Eye (tissue), 1 donor: ENCODE data around the gene SMPDL3A.

Experiments
- DNase-seq: peaks from one replicate; pipeline ENCODE4 v3.0.0-alpha.2; 2015

Gene SMPDL3A

DNA sequence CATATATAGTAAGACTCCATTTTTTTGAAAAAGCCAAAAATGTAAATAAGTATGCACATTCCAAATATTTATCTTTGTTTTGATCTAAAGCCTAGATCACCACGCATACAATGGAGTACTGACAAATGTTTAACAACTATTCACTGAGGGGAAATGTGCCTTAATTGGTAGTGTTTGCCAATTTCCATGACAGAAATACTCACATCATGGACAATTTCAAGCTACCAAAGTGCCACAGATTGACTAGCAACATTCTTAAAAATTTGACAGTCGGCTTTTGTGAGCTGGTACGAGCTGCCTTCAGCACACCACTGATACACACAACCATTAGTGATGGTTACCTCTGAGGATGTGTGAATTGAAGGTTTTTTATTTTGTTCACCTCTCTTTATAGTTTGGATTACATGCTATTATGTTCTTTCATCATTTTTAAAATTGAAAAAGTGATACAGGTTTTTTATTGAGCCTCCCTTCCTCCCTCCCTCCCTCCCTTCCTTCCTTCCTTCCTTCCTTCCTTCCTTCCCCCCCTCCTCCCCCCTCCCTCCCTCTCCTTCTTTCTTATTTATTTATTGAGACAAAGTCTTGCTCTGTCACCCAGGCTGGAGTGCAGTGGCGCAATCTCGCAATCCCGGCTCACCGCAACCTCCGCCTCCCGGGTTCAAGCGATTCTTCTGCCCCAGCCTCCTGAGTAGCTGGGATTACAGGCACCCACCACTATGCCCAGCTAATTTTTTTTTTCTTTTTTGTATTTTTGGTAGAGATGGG, 19.2 kb downstream of the SMPDL3A start:
- no peak for DNase-seq

DNA sequence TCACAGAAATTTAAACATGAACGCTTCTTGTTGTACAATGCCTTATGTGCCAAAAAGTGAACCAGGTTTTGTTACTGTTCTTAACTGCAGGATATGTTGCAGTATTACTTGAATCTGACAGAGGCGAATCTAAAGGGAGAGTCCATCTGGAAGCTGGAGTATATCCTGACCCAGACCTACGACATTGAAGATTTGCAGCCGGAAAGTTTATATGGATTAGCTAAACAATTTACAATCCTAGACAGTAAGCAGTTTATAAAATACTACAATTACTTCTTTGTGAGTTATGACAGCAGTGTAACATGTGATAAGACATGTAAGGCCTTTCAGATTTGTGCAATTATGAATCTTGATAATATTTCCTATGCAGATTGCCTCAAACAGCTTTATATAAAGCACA, 19.9 kb downstream of the SMPDL3A start:
- DNase-seq: no peak

DNA sequence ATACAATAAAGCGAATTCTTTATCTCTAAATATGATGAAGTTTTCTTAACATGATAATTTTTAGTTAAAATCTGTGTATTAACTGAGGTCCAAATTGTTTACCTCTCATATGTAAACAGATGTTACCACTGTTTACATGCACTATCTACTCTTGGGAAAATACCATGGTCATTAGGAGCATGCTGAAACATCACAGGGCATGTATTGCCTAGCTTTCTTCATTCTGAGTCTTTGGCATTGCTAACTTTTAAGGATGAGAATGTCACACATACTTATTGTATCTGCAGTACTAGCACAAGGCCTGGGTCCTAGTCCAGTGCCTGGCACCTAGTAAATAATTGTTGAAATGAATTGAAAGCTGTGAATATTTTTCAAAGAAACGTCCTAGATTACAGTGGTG, 20.6 kb downstream of the SMPDL3A start:
- no peak for DNase-seq

DNA sequence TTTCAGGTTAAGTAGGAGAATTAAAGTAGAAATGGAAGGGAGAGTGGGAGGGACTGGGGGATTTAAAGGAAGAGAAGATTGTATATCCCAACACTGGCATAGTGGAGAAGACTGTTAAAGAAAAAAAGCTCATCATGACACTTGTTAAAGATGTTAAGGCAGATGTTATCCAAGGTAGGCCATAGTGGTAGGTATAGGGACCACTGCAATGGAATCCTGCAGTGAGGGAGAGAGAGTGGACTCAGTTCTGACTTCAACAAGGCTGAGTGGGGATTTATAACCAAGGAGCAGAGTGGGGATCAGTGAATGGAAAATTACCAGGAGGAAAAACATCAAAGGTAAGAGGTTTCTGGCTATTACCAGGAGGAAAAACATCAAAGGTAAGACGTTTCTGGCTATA, 21.1 kb downstream of the SMPDL3A start:
- no peak for DNase-seq

DNA sequence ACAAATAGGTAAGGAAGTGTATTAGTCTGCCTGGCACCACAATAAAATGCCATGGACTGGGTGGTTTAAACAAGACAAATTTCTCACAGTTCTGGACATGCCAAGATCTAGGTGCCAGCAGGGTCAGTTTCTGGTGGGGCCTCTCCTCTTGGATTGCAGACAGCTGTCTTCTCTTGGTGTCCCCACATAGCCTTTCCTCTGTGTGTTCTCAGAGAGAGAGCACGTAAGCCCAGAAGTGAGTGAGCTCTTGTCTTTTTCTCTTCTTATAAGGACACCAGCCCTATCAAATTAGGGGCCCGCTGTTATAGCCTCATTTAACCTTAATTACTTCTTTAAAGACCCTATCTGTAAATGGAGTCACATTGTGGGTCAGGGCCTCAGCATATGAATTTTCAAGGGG, 28.3 kb downstream of the SMPDL3A start:
- no peak for DNase-seq

DNA sequence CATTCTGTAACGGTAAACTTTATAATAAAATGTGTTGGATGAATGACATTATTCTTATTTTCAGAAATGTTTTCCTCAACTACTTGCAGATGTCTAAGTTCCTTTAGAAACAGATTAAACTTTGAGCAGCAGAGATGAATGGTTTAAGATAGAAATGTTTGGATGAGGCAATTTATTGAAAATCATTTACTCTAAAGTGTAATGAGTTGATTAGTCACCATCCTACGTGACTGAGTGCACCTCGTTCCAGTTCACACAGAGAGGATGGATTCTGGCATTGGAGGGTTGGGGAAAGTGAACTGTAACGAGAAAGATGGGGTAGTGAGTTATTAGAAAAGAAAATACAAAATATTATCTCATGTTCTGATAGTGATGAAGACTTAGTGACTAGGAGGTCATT, 28.7 kb downstream of the SMPDL3A start:
- DNase-seq: no peak

DNA sequence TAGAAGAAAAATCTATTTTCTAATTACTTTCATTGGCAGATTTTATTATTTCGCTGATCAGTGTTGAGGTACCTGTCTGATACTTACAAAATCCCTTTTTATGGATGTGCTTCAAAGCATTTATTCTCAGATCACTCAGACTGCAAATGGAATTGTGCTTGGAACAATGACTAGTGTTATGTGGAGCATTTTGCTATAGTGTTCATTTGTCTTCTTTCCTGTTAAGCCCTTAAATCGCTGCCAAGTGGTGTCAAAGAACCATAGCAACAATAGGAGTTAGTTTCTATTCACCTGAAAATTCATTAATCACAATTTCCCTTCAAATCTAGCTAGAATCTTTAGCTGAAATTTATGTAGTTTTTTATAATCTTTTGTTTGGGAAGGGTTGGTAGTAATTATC, 29.8 kb downstream of the SMPDL3A start:
- no peak for DNase-seq

DNA sequence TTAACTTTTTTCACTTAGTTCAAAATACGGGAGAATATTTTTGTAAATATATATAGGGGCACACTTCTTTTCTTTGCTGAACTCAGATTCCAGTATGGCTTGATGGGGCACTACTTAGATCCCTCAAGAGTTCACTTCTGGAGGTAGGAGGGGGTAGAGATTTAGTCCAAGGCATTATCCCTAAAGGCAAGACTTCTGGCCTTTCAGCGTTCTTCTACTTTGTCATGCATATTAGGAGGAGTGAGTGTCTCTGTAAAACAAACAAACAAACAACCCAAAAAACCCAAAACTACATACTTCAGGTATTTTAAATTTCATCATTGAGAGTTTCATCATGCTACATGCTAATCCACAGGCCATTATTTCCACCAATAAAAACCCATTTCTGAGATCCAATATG, 32.0 kb downstream of the SMPDL3A start:
- DNase-seq: no peak

DNA sequence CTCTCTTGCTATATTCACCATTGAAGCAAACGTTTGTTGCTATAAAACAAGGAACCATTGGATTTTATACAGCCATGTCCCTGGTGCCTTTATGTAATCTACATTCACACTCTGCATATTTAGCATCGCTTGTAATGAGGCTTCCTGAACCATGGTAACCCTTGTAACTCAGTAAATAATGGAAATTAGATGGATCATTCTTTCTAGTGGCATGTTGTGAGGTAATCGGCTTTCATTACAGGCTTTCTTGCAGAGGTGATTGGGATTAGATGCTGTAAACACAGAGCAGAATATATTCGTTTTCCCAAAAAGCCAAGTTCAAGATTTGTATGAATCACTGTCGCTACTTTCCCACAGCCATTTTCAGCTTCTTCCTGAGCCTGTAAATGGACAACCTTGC, 36.1 kb downstream of the SMPDL3A start:
- peak; percentile 39 for DNase-seq

DNA sequence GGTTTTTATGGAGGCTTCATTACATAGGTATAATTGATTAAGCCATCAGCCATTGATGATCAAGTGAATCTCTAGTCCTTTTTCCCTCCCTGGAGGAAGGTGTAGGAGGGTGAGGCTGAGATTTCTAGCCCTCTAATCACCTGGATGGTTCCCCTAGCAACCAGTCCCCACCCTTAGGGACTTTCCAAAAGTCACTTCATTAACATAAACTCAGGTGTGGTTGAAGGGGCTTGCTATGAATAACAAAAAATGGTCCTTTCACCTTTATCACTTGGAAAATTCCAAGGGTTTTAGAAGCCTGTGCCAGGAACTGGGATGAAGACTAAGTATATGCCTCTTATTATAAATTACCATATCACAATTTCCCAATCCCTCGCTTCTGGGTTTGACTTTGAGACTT, 40.4 kb downstream of the SMPDL3A start:
- no peak for DNase-seq

DNA sequence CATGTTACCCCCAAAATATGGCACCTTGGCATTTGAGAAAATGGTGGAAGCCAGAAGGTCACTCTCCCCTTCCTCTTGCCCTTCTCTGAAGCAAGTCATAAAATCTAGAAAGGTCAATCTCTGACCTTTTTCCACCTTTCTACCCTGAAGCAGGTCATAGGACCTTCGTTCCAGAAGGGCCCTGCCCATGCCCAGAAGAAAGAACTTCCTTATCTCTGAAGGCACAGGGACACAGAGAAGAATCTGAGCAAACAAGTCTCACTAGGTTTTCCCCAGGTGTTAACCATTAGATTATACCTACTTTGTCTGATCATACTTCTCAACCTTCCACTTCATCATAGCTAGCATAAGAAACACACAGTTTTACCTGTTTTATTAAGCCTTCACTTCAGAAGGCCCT, 42.5 kb downstream of the SMPDL3A start:
- no peak for DNase-seq

DNA sequence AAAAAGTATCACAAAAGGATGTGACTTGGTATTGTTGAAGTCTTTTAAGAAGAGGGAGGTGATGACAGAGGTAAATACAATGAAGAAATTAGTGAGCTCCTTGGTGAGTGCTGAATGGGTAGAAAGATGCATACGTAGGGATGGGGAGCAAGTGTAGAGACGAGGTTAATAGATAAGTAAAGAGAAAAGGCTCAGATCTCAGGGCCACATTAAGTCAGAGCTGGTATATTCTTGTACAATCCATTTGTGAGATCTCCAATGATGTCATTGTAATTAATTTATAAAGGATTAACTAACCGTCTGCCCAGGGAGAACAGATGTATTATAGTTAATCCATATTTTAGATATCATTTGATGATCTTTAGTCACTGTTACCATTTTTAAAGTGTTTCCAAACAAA, 43.4 kb downstream of the SMPDL3A start:
- DNase-seq: no peak

DNA sequence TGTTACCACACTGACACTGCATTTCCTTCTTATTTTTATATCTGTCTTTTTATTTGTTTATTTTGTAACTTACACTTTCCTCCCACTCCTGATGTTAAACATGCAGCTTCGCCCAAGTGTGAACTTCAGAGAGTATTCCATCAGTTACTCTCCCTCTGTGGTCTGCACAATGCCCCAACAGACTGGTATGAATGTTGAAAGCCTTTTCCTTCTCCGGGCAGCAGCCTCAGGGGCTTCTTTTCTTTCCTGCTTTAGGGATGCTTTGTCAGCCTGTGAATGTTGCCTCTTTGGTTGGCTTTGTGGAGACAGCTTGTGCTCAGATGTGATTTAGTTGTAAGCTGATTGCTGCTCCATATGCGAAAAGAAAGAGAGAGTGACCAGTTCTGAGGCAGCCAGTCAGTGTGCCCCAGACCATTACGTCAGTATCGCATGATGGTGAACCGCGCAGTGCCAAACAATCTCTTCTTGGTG, 44.0 kb downstream of the SMPDL3A start:
- DNase-seq: peak; percentile 49

DNA sequence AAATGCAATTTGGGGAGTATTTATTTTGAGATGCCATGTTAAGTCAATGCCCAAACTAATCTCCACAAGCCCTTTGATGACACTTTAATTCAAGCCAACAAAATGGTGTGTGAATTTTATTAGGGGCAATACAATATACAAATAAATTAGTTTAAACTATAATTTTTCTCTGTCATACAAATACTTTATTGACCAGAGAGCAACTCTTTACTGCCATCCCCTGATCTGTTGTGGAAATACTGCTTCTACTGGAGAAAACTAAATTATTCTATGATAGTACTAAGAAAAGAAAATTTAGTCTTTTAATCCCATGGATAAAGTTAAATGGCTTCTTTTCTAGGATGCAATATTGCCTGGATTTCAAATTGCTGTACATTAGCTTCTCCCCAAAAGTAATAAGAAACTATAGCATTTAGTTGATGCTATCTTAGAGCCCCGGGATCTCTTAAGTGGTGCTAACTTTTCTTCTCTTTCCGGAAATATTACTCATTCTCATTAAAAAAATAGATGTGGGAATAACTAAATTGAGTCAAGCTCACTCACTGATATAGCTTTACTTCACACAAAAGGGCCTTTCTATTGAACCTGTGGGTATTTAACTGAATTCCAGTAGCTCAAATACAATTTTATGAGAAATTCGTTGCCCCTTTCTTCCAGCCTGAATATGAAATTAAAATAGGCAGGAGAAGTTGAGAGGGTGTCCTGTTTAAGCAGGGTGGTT, 49.2 kb downstream of the SMPDL3A start:
- DNase-seq: no peak

DNA sequence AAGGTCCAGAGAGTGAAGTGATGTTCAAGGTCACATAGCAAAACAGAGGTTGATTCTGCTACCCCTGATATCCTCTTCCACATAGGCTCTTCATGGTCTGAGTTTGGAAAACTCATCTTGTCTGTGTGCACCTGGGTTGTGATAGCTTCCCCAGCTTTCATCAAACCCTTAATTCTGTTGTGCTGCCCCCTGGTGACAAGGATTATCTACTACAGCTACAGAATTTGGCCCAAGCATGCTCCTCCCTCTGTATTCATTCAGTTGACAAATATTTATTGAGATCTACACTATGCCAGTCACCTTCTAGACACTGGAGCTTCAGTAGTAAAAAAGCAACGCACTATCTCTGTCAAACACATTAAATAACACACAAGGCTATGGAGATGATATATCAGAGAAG, 50.4 kb downstream of the SMPDL3A start:
- DNase-seq: peak; percentile 88

DNA sequence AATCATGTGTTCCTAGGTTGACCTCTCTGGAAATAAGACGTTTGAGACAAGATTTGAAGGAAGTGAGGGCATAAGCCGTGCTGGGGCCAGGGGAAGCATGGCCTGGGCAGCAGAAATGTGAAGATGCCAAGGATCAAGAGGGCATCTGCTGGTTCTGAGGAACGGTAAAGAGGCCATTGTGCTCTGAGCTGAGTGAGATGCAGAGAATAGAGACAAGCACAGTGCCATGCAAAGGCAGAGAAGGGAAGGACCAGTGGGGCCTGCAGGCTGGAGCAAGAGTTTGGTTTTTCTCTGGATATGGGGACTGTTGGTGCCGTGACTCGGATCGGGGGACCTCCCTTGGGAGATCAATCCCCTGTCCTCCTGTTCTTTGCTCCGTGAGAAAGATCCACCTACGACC, 50.8 kb downstream of the SMPDL3A start:
- DNase-seq: no peak

DNA sequence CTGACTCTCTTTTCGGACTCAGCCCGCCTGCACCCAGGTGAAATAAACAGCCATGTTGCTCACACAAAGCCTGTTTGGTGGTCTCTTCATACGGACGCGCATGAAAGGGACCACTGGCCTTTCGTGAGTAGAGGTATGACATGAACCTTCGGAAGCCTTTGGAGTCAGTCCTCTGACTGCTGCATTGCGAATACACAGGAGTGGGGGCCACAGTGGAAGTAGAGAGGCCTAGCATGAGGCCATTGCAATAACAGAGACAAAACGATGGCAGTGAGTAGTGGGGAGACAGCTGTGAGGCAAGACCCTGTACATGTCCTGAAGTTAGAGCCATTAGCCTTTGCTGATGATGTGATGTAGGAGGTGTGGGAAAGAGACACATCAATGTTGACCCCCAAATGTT, 56.4 kb downstream of the SMPDL3A start:
- DNase-seq: no peak

DNA sequence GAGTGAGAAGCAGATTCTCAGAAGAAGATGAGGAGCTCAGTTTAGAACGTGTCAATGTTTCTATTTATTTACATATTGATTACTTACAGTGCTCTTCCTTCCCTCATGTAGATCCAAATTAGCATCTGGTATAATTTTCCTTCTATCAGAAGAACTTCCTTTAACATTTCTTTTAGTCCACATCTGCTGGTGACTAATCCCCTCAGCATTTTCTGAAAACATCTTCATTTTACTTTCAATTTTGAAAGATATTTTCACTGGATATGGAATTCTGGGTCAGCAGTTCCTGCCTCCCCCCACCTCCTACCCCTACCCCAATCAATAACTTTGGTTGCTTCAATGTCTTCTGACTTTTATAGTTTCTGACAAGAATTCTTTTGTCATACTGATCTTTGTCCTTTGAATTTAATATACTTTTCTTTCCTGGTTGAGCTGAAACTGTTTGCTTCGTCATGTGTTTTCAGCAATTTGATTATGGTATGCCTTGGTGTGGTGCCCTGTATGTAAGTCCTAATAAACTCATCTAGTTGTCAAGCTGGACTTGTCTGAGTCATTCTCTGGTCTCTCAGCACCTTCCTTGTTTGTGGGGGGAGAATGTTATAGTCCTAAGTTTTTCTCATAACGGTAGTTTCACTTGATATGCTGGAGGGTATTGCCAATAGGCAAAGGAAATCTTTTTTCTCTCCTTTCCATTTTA, 57.0 kb downstream of the SMPDL3A start:
- DNase-seq: no peak

DNA sequence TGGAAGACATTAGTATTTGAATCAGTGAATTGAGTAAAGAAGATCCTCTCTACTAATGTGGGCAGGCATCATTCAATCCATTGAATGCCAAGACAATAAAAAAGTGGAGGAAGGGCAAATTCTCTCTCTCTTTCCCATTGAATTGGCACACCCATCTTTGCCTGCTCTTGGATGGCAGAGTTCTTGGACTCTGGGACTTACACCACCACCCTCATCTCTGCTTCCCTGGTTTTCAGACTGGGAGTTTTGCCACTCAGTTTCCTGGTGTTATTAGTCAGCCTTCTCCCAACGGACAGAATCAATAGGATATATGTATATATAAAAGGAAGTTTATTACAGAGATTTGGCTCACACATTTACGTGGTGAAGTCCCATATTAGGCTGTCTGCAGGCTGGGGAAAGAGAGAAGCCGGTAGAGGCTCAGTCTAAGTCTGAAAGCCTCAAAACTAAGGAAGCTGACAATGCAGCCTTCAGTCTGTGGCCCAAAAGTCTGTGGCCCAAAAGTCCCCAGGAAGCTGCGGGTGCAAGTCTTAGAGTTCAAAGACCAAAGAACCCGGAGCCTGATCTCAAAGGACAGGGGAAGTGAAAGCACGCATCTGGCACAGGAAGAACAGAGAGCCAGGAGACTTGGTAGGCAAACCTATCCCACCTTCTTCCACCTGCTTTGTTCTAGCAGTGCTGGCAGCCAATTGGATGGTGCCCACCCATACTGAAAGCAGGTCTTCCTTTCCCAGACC, 64.4 kb downstream of the SMPDL3A start:
- no peak for DNase-seq
